Mesothelial cell of epicardium (in vitro differentiated cells): ENCODE measurements around the gene WIPI1. TPM values are rescaled to one million over a fixed set of nuclear protein-coding genes. Genes with fewer than 3 reads are reported as not detected.

ENCODE experiments used
- DNase-seq, 2 experiments: peaks; one replicate each; pipeline ENCODE4 v3.0.0; 2021; ENCODE audit warnings: low spot score in 2 of 2; ENCODE audit not compliant: unreplicated experiment in 2 of 2
- H3K27ac Mint-ChIP-seq: 2 replicates; pipeline ENCODE4 v1.8.0; 2021; ENCODE audit warnings: mixed read lengths
- H3K27me3 Mint-ChIP-seq: 2 replicates; pipeline ENCODE4 v1.8.0; 2021; ENCODE audit warnings: low read depth, mixed read lengths
- H3K36me3 Mint-ChIP-seq: 2 replicates; pipeline ENCODE4 v1.8.0; 2021; ENCODE audit warnings: mixed read lengths
- H3K4me1 Mint-ChIP-seq: 2 replicates; pipeline ENCODE4 v1.8.0; 2021; ENCODE audit warnings: mixed read lengths
- H3K4me3 Mint-ChIP-seq: 2 replicates; pipeline ENCODE4 v1.8.0; 2021; ENCODE audit warnings: mild to moderate bottlenecking, moderate library complexity, mixed read lengths
- H3K9me3 Mint-ChIP-seq: 2 replicates; pipeline ENCODE4 v1.8.0; 2021; ENCODE audit warnings: mixed read lengths
- total RNA-seq: library from RNA; stranded (reverse); gene quantifications from 3 replicates; pipeline ENCODE4 v1.2.1, GENCODE V29; 2021
- TF ChIP-seq, protein P1 (sequence below): fragments of 200-600 bp; sonication (generic); IDR thresholded peaks from one replicate; pipeline ENCODE4 v1.5.0; 2021; ENCODE audit warnings: antibody characterized with exemption; ENCODE audit not compliant: unreplicated experiment

The WIPI1 gene
- total RNA-seq, 1 donor from 2014 or later: 27.2 TPM

DNA sequence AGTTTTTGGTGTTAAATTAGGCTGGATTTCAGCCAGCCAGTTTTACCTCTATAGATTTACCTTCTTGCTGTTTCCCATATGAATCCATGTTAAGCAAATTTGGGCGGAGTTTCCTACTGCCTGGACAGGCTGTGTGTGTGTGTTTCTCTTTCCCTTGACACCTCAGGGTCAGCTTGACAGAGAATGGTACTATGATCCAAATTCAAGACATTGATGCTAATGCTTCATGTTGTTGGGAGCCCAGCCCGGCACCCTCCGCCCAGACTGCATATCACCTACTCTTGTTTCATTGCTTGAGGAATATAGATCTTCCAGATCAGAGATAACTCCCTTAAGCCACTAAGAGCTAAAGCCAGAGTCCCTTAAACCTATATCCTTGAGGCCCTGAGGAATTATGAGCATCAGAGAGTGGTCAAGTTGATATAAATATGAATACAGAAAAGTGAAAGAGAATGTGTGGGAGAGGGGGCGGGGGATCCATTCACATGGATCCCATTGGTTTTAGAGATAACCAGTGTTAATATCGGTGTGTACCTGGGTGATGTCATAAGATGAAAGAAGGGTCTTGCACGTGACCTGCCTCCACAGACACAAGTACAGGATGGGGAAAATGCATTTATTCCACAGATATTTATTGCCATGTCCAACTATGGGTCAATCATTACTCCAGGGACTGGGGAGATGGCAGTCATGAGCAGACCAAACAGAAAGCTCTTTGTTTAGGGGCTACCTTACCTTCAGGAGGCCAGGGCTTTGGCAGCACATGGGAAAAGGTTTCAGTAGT lies 69.7 kb downstream of the WIPI1 start:
- Mint-ChIP-seq H3K4me3 (no peak overlapping the region), H3K27ac (no peak overlapping the region), H3K4me1 (peaks cover 20% of the 10 kb centered on the region), H3K9me3 (no peaks in the 10 kb centered on the region), H3K27me3 (no peaks in the 10 kb centered on the region), H3K36me3 (no peaks in the 10 kb centered on the region)
- no peak for DNase-seq
- TF ChIP-seq, protein P1, sequence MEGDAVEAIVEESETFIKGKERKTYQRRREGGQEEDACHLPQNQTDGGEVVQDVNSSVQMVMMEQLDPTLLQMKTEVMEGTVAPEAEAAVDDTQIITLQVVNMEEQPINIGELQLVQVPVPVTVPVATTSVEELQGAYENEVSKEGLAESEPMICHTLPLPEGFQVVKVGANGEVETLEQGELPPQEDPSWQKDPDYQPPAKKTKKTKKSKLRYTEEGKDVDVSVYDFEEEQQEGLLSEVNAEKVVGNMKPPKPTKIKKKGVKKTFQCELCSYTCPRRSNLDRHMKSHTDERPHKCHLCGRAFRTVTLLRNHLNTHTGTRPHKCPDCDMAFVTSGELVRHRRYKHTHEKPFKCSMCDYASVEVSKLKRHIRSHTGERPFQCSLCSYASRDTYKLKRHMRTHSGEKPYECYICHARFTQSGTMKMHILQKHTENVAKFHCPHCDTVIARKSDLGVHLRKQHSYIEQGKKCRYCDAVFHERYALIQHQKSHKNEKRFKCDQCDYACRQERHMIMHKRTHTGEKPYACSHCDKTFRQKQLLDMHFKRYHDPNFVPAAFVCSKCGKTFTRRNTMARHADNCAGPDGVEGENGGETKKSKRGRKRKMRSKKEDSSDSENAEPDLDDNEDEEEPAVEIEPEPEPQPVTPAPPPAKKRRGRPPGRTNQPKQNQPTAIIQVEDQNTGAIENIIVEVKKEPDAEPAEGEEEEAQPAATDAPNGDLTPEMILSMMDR: no peak

DNA sequence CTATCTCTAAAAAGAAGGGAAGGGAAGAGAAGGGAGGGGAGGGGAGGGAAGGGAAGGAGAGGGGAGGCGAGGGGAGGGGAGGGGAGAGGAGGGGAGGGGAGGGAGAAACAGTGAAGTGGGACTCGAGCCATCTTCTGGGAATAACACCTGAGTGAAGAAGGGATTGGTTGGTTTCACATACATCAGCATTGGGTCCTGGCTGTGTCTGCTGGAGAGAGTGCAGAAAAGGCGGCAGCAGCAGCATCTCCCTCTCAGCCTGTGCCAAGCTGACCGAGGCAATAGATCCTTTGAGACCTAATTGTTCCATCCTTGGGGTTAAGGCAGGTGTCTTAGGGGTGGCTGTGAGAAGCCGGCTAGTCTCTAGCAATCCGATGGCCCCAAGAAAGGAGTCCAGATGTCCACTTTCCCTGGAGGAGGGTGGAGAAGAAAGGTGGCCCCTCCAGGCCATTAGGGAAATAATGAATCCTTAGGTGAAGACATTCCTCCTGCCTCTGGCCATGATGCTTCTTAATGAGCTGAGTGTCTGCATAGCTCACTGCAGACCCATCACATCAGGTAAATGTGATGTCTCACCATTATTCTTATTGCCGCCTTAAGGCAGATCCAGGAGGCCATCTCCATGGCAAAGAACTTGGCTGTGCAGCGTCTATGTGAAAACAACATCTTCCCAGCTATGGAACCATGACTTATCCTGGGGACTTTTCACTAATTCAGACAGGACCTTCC lies 71.6 kb downstream of the WIPI1 start:
- Mint-ChIP-seq H3K27ac (no peak overlapping the region), H3K36me3 (no peaks in the 10 kb centered on the region), H3K4me3 (no peak overlapping the region), H3K27me3 (no peaks in the 10 kb centered on the region), H3K9me3 (no peaks in the 10 kb centered on the region), H3K4me1 (peaks cover 20% of the 10 kb centered on the region)
- TF ChIP-seq, protein P1: no peak
- DNase-seq: no peak

DNA sequence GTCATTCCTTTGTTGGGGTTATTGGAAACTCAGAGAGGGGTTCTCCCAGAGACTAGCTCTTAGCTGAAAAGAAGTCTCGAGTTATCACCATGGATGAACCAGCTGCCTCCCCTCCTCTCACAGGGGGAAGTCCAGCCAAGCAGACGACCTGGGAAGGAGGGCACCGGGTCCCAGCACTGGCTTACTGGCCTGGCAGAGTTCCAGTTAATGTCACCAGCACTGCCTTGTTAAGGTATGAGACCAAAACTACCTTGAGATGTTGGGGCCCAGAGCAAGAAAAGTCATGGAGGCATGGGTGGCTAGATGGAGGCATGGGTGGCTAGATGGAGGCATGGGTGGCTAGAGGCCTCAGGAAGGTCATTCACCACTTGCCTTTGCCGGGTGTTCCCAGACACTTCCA lies 72.4 kb downstream of the WIPI1 start:
- H3K4me1 Mint-ChIP-seq: peaks cover 20% of the 10 kb centered on the region
- no peaks in the 10 kb centered on the region for H3K36me3 Mint-ChIP-seq
- no peak overlapping the region for H3K27ac Mint-ChIP-seq
- H3K9me3 Mint-ChIP-seq: no peaks in the 10 kb centered on the region
- no peaks in the 10 kb centered on the region for H3K27me3 Mint-ChIP-seq
- DNase-seq: no peak
- TF ChIP-seq, protein P1: no peak
- H3K4me3 Mint-ChIP-seq: no peak overlapping the region

DNA sequence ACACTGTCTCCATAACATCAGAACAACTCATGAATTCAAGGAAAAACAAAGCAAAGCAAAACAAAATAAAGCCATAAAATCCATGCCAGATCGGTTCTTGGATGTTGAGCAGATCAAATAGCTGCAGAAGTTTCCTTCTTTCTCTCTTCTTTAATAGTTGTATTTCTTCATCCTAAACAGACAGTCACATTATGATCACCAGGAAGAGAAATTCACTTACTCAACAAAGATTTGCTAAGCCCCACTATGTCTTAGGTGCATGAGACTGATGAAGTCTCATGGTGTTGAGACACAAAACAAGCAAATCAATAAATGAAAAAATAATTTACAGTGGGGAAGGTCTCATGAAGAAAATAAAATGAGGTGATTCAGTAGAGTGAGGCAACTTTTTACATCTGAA lies 72.8 kb downstream of the WIPI1 start:
- Mint-ChIP-seq H3K9me3 (no peaks in the 10 kb centered on the region), H3K4me3 (no peak overlapping the region), H3K27ac (peak overlapping the region; percentile 13), H3K27me3 (no peaks in the 10 kb centered on the region), H3K36me3 (no peaks in the 10 kb centered on the region), H3K4me1 (peaks cover 20% of the 10 kb centered on the region)
- TF ChIP-seq, protein P1: no peak
- no peak for DNase-seq

DNA sequence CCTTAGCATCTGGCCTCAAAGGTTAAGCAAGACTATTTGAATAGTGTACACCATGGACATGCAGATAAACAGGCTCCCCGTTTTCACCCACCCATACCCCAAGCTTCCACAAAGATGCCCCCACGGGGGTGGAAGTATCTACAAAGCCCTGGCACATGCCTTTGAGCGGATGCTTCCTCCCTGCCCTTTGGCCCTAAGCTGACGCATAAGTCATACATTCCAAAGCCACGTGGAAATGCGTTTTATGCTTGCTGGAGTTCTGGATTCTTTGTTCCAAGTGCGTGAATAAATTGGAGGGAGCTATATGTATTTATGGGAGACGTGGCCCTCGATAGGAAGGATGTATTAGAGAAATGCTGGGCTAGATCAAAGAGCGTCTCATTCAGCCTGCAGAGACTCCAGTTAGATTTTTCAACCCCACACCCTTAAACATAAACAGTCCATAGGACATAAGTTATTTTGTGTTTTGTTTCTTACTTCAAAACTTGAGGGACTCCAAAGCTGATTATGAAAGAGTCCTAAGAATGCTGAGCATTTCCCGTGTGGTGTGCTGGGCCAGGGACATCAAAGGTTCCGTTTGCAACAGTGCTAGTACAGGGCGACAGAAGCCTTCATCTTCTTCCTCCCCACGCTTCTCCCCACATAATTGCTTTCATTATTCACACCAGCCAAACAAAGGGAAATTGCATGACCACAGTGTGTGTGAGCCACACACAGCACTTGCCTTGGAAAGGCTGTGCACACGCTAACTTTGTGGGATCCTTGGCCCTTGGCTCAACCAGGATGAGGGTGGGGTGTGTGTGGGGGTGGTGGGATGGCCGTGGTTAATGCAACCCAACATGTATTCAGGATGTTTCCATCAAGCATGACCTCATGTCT lies 73.6 kb downstream of the WIPI1 start:
- Mint-ChIP-seq H3K4me3 (no peak overlapping the region), H3K27ac (peak overlapping the region; percentile 19)
- DNase-seq: no peak

More for the DNA sequence above, 73.6 kb downstream of the WIPI1 start:
- TF ChIP-seq, protein P1: no peak
- H3K27me3 Mint-ChIP-seq: no peaks in the 10 kb centered on the region
- no peaks in the 10 kb centered on the region for H3K36me3 Mint-ChIP-seq
- peaks cover 22% of the 10 kb centered on the region for H3K4me1 Mint-ChIP-seq
- no peaks in the 10 kb centered on the region for H3K9me3 Mint-ChIP-seq
